NCI-H1417 treated with DMSO at 0.1 percent for 48 hours (cell line): Measurements from ENCODE around the gene LRCH3.
"Not testable (repeated sequence)": the region's sequence is repeated elsewhere in the genome, so short reads cannot be mapped to it uniquely, and the experiment has no call there.

ENCODE experiments used
- DNase-seq: peaks from one replicate; lab custom pipeline; 2025; lab: John Stamatoyannopoulos, UW

The LRCH3 gene

GRCh38 chr3:197886052-197886451, 95.0 kb downstream of the LRCH3 start:
- DNase-seq = not testable (repeated sequence)

GRCh38 chr3:197887430-197888053, 96.5 kb downstream of the LRCH3 start:
- DNase-seq = not testable (repeated sequence)

GRCh38 chr3:197888511-197888910, 97.5 kb downstream of the LRCH3 start:
- no peak for DNase-seq

GRCh38 chr3:197889204-197889930, 98.3 kb downstream of the LRCH3 start:
- no peak for DNase-seq

- DNase-seq = no peak
These were observed 99.6 kb downstream of the LRCH3 start for GRCh38 chr3:197890693-197891092.

GRCh38 chr3:197892162-197892561, 101.1 kb downstream of the LRCH3 start:
- no peak for DNase-seq

- DNase-seq = no peak
These were observed 105.4 kb downstream of the LRCH3 start for GRCh38 chr3:197896421-197896820.

GRCh38 chr3:197899833-197900478, 108.9 kb downstream of the LRCH3 start:
- DNase-seq = no peak

GRCh38 chr3:197901626-197902025, 110.6 kb downstream of the LRCH3 start:
- DNase-seq = no peak

- no peak for DNase-seq
These were observed 115.2 kb downstream of the LRCH3 start for GRCh38 chr3:197906023-197906849.

- DNase-seq = no peak
These were observed 115.8 kb downstream of the LRCH3 start for GRCh38 chr3:197906850-197907187.

- no peak for DNase-seq
These were observed 116.1 kb downstream of the LRCH3 start for GRCh38 chr3:197907196-197907595.

GRCh38 chr3:197908550-197908949, 117.5 kb downstream of the LRCH3 start:
- not testable (repeated sequence) for DNase-seq

GRCh38 chr3:197908957-197909701, 118.1 kb downstream of the LRCH3 start:
- DNase-seq = no peak

GRCh38 chr3:197912741-197913476, 121.9 kb downstream of the LRCH3 start:
- DNase-seq = no peak

- no peak for DNase-seq
These were observed 122.8 kb downstream of the LRCH3 start for GRCh38 chr3:197913641-197914380.

GRCh38 chr3:197921429-197922275, 130.6 kb downstream of the LRCH3 start:
- DNase-seq = not testable (repeated sequence)

- DNase-seq = no peak
These were observed 135.4 kb downstream of the LRCH3 start for GRCh38 chr3:197926418-197926817.

GRCh38 chr3:197927578-197927977, 136.5 kb downstream of the LRCH3 start:
- DNase-seq = not testable (repeated sequence)
